OCI-LY3 (cell line): ENCODE results near the gene FAM20B.

Experiments used
- CTCF ChIP-seq: fragments of 200-600, 300-600 bp; sonication (generic); IDR thresholded peaks from 2 replicates; pipeline ENCODE4 v1.5.1; 2014; ENCODE audit warnings: antibody characterized with exemption, low read length, low read depth
- EZH2phosphoT487 ChIP-seq: fragments of 200-600 bp; shearing (Covaris generic); IDR thresholded peaks from 2 replicates; pipeline ENCODE4 v1.6.1; 2018; ENCODE audit warnings: antibody characterized with exemption, mixed run types, low read depth

DNA sequence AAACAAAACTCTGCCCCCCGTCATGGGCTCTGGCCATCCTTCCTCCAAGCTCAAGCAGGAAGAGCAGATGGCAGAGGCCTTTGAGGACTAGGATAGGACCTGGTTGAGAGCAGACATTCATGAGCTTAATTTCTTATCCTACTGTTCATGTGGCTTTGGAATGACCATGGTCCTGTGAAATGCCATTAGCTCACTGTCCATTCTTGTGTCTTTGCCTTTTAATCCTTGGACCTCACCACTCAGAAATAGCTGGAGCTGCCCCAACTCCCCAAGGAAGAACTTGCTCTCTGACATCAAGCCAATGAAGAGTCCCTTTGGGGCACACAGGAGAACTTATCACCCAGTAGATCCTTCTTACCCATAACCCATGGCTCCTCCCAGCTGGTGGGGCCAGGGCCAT, 11.6 kb upstream of the FAM20B start:
- TF ChIP-seq CTCF = no peak
- no peak for TF ChIP-seq EZH2phosphoT487
